ENCODE measurements around the gene CEBPZ.

- TF ChIP-seq, protein P1, sequence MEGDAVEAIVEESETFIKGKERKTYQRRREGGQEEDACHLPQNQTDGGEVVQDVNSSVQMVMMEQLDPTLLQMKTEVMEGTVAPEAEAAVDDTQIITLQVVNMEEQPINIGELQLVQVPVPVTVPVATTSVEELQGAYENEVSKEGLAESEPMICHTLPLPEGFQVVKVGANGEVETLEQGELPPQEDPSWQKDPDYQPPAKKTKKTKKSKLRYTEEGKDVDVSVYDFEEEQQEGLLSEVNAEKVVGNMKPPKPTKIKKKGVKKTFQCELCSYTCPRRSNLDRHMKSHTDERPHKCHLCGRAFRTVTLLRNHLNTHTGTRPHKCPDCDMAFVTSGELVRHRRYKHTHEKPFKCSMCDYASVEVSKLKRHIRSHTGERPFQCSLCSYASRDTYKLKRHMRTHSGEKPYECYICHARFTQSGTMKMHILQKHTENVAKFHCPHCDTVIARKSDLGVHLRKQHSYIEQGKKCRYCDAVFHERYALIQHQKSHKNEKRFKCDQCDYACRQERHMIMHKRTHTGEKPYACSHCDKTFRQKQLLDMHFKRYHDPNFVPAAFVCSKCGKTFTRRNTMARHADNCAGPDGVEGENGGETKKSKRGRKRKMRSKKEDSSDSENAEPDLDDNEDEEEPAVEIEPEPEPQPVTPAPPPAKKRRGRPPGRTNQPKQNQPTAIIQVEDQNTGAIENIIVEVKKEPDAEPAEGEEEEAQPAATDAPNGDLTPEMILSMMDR (IDR thresholded peaks at IDR 0.05): no peak
- no peak for TF ChIP-seq POLR2A (IDR thresholded peaks at IDR 0.05)
Measured at GRCh38 chr2:37228788-37229187, 2.6 kb downstream of the CEBPZ start.

Data from body of pancreas (tissue), 4 donors.